Thyroid gland (tissue), 4 donors: ENCODE data around the gene TMEM225B. TPM values are rescaled to one million over a fixed set of nuclear protein-coding genes. Genes with fewer than 3 reads are reported as not detected.
"Not testable (repeated sequence)": the region's sequence is repeated elsewhere in the genome, so short reads cannot be mapped to it uniquely, and the experiment has no call there.

Source experiments
- DNase-seq, 2 donors: peaks; one replicate each; pipeline ENCODE4 v3.0.0-alpha.2; 2019
- H3K27ac ChIP-seq, 3 donors: fragments of 200-600 bp; sonication (generic); 1 replicate in 2 of 3; 2 replicates in 1 of 3; pipeline ENCODE4 v1.5.1; 2016 to 2019; ENCODE audit warnings: mild to moderate bottlenecking in 1 of 3, moderate library complexity in 1 of 3
- H3K27me3 ChIP-seq: fragments of 200-600 bp; sonication (generic); one replicate; pipeline ENCODE4 v1.5.1; 2019
- H3K36me3 ChIP-seq, 2 donors: fragments of 200-600 bp; sonication (generic); one replicate each; pipeline ENCODE4 v1.5.1; 2016 to 2019
- H3K4me1 ChIP-seq, 2 donors: fragments of 200-600 bp; sonication (generic); one replicate each; pipeline ENCODE4 v1.5.1; 2017 to 2019
- H3K4me3 ChIP-seq, 3 donors: fragments of 200-600 bp; sonication (generic); replicated peaks in 1 of 3; 1 replicate in 2 of 3; 2 replicates in 1 of 3; pipeline ENCODE4 v1.5.1; 2016; ENCODE audit warnings: mild to moderate bottlenecking in 1 of 3
- H3K9me3 ChIP-seq: fragments of 200-600 bp; sonication (generic); one replicate; pipeline ENCODE4 v1.5.1; 2017
- CTCF ChIP-seq, 6 experiments: fragments of 200-600 bp in 3 of 6; fragments of 450-650 bp in 3 of 6; sonication (generic) in 3 of 6; IDR thresholded peaks; one replicate each; pipeline ENCODE4 v1.5.1; 2016 to 2019; ENCODE audit warnings: antibody characterized with exemption in 6 of 6, mild to moderate bottlenecking in 2 of 6, inconsistent platforms in 1 of 6, moderate library complexity in 1 of 6
- POLR2A ChIP-seq, 2 donors: fragments of 450-650 bp; IDR thresholded peaks; one replicate each; pipeline ENCODE4 v1.6.1; 2017; ENCODE audit warnings: antibody characterized with exemption in 2 of 2, mild to moderate bottlenecking in 2 of 2, moderate library complexity in 1 of 2
- WGBS, 2 donors: methylation state at CpG; one replicate each; pipeline ENCODE4 v1.1.5; 2017; 5-methylcytosine and 5-hydroxymethylcytosine counted together
- intact Hi-C: fragments of 100-400 bp; cut with DNase I; formaldehyde crosslinking; loops from one replicate; pipeline ENCODE4 v1.15.1; 2023
- total RNA-seq, 4 donors: library from RNA; depleted of rRNA; stranded (reverse); fragments of >200 nt; gene quantifications; one replicate each; pipeline ENCODE4 v1.2.3, GENCODE V29; 2016

Gene TMEM225B, protein sequence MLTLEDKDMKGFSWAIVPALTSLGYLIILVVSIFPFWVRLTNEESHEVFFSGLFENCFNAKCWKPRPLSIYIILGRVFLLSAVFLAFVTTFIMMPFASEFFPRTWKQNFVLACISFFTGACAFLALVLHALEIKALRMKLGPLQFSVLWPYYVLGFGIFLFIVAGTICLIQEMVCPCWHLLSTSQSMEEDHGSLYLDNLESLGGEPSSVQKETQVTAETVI
- total RNA-seq = 1 to 10 TPM; 1.1 to 3.2 (median 2.3) TPM

- intact Hi-C loops = no loop called here
- H3K36me3 ChIP-seq = no peaks in the 10 kb centered on the region
- WGBS, 2 donors = 62 to 74% methylated on average over 21 to 23 of the region's 34 CpGs
Observed at GRCh38 chr7:99597762-99598501, at the start of gene TMEM225B. TSS of gene TMEM225B (plus strand) at chr7:99598267. CDS start at chr7:99604389, 6,122 bp downstream.

DNA sequence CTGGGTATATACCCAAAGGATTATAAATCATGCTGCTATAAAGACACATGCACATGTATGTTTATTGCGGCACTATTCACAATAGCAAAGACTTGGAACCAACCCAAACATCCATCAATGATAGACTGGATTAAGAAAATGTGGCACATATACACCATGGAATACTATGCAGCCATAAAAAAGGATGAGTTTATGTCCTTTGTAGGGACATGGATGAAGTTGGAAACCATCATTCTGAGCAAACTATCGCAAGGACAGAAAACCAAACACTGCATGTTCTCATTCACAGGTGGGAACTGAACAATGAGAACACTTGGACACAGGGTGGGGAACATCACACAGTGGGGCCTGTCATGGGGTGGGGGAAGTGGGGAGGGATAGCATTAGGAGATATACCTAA, 48.5 kb upstream of the TMEM225B start:
- H3K36me3 ChIP-seq, H3K27me3 ChIP-seq, H3K9me3 ChIP-seq, intact Hi-C loops, H3K27ac ChIP-seq, H3K4me3 ChIP-seq, DNase-seq: not testable (repeated sequence)
- WGBS, 2 donors = 100% methylated on average over 1 of the region's 2 CpGs; no CpG with 5 or more reads in 1 of the 2 donors
- H3K4me1 ChIP-seq = peaks cover 6 to 14% of the 10 kb centered on the region in 2 donors

More at GRCh38 chr7:99597762-99598501, at the start of gene TMEM225B:
- Histone ChIP-seq H3K27me3 (no peaks in the 10 kb centered on the region), H3K4me3 (no peak within 1 kb of the TSS), H3K4me1 (no peaks in the 10 kb centered on the region), H3K27ac (no peak within 1 kb of the TSS), H3K9me3 (no peaks in the 10 kb centered on the region)
- TF ChIP-seq POLR2A (IDR thresholded peaks at IDR 0.05) (no peak), CTCF (IDR thresholded peaks at IDR 0.05) (no peak)
- no peak for DNase-seq

DNA sequence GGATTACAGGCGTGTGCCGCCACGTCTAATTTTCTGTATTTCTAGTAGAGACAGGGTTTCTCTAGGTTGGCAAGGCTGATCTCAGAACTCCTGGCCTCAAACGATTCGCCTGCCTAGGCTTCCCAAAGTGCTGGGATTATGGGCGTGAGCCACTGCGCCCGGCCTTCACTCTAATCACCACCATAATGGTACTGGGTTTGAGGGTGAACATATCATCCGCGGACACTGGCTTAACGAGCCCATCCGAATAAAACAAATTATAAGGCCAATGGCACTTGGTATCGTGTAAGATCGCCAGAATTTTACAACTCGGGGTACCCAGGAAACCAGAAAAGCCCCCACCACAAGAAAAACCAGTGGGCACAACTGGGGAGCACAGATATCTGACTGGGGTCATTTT, 46.7 kb upstream of the TMEM225B start:
- Histone ChIP-seq H3K36me3 (peaks cover 6 to 9% of the 10 kb centered on the region in 2 donors), H3K4me3 (peak overlapping the region; percentile 49 to 98 (median 85)), H3K4me1 (peaks cover 6 to 14% of the 10 kb centered on the region in 2 donors), H3K27ac (peak overlapping the region in 2 of 3 donors; percentile 76 to 84), H3K27me3 (no peaks in the 10 kb centered on the region), H3K9me3 (no peaks in the 10 kb centered on the region)
- intact Hi-C loops = loop anchor here (10.0 kb wide), 1 partner anchor 63 kb away; the partner anchor contains the start of gene ZSCAN25
- 17 to 19% methylated on average over 15 of the region's 15 CpGs for WGBS, 2 donors
- no peak for TF ChIP-seq POLR2A (IDR thresholded peaks at IDR 0.05)
- no peak for TF ChIP-seq CTCF (IDR thresholded peaks at IDR 0.05)
- no peak for DNase-seq

DNA sequence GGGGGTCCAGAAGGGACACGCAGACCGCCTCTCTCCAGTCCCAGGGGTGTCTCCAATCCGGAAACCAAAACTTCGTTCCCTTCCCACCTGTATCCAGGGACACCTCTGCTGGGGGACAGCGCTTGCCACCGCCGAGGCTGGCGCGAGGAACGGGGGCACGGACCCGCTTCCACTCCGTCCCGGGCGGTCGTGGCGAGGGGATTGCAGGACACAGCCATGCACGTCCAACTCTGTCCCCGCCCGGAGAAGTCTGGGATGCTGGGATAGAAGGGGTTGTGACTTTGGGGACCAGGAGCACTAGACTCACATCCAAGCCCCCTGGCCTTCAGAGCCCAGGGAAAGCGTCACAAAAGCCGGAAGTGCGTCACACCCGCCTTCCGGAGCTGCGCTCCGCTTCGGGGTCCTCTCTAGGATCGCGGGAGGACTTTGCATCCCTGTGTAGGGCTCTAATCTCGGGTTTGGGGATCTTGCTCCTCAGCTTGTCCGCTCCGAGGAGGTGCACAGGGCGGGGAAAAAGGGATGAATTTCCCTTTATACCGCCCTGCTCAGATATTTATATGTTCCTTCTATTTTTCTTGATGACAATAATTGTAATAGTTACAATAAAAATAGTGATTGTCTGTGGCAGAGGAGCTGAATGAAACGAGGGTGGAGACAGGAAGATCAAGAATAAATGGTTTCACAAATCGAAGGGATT, 46.2 kb upstream of the TMEM225B start, which contains the start of gene FAM200A:
Gene FAM200A, minus strand, starts transcription at position 348 of the 697 bp plus-strand sequence. CDS start 3,707 bp downstream, outside the sequence.
- Histone ChIP-seq H3K27ac (peak within 1 kb of the TSS; percentile 46 to 84 (median 76)), H3K4me3 (peak within 1 kb of the TSS; percentile 49 to 98 (median 85)), H3K36me3 (peaks cover 6 to 9% of the 10 kb centered on the region in 2 donors), H3K27me3 (no peaks in the 10 kb centered on the region), H3K9me3 (no peaks in the 10 kb centered on the region), H3K4me1 (peaks cover 10 to 18% of the 10 kb centered on the region in 2 donors)
- WGBS, 2 donors = 0% methylated on average over 12 to 30 of the region's 37 CpGs
- DNase-seq = peak; percentile 85 to 91
- peak in 1 of 2 donors; percentile 72 for TF ChIP-seq POLR2A (IDR thresholded peaks at IDR 0.05)
- no peak for TF ChIP-seq CTCF (IDR thresholded peaks at IDR 0.05)
- intact Hi-C loops = loop anchor here (10.0 kb wide), 1 partner anchor 63 kb away; the partner anchor contains the start of gene ZSCAN25

DNA sequence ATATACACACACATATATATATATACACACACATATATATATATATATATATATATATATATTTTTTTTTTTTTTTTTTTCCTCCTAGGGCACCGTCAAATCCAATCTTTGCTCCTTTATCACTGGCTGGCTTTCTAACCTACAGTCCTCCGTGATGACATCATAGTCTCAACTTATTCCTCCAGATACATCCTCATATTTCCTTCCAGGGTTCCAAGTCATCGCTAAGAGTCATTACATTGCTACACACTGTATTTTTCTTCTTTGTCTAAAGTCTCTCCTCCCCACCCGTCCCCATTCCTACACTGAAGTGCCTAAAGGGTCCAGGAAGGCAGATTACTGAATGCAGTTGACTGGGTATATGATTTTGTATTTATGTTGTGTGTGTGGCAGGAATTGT, 45.0 kb upstream of the TMEM225B start:
- Histone ChIP-seq H3K36me3 (peaks cover 4 to 6% of the 10 kb centered on the region in 2 donors), H3K4me3 (no peak overlapping the region), H3K9me3 (no peaks in the 10 kb centered on the region), H3K27ac (no peak overlapping the region), H3K27me3 (no peaks in the 10 kb centered on the region), H3K4me1 (peaks cover 19 to 24% of the 10 kb centered on the region in 2 donors)
- intact Hi-C loops = loop anchor here (10.0 kb wide), 1 partner anchor 62 kb away; the partner anchor contains the start of gene ZSCAN25
- WGBS, 2 donors = 94 to 95% methylated on average over 4 of the region's 4 CpGs
- no peak for DNase-seq
- TF ChIP-seq CTCF (IDR thresholded peaks at IDR 0.05) (no peak), POLR2A (IDR thresholded peaks at IDR 0.05) (no peak)
